Fibroblast of pulmonary artery (primary cell): ENCODE measurements around the gene RNF138.
"Not testable (repeated sequence)": the region's sequence is repeated elsewhere in the genome, so short reads cannot be mapped to it uniquely, and the experiment has no call there.

Experiments used
- DNase-seq: peaks from one replicate; pipeline ENCODE4 v3.0.0-alpha.2; 2010; ENCODE audit warnings: low read depth
- H3K4me3 ChIP-seq: replicated peaks from 2 replicates; pipeline ENCODE4 v1.5.1; 2011; ENCODE audit warnings: low read depth, mild to moderate bottlenecking, control low read depth, low read length, moderate library complexity
- TF ChIP-seq, protein P1 (sequence below): IDR thresholded peaks from 2 replicates; pipeline ENCODE4 v1.5.1; 2011; ENCODE audit warnings: mild to moderate bottlenecking, control low read depth, low read length, inconsistent platforms; ENCODE audit errors: missing control alignments

Gene RNF138

DNA sequence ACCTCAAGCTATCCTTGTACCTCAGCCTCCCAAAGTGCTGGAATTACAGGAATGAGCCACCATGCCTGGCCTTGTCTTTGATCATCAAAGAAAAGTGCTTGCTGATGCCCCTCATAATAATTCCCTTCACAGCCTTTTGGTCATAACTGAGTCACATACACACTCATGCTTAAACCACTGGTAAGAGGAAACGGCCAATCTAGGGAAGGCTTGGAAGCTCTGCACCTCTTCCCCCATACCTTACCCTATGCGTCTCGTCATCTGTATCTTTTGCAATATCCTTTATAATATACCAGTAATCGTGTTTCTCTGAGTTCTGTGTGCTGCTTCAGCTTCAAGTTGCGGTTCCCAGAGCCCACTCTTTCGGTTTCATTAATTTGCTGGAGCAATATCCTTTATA is 4.8 kb upstream of the RNF138 start:
- TF ChIP-seq, protein P1, sequence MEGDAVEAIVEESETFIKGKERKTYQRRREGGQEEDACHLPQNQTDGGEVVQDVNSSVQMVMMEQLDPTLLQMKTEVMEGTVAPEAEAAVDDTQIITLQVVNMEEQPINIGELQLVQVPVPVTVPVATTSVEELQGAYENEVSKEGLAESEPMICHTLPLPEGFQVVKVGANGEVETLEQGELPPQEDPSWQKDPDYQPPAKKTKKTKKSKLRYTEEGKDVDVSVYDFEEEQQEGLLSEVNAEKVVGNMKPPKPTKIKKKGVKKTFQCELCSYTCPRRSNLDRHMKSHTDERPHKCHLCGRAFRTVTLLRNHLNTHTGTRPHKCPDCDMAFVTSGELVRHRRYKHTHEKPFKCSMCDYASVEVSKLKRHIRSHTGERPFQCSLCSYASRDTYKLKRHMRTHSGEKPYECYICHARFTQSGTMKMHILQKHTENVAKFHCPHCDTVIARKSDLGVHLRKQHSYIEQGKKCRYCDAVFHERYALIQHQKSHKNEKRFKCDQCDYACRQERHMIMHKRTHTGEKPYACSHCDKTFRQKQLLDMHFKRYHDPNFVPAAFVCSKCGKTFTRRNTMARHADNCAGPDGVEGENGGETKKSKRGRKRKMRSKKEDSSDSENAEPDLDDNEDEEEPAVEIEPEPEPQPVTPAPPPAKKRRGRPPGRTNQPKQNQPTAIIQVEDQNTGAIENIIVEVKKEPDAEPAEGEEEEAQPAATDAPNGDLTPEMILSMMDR, result no peak
- H3K4me3 ChIP-seq, result no peak overlapping the region
- peak; percentile 22 for DNase-seq

- H3K4me3 ChIP-seq, DNase-seq: not testable (repeated sequence)
These were observed 843 bp upstream of the RNF138 start for GRCh38 chr18:32090831-32091230.

DNA sequence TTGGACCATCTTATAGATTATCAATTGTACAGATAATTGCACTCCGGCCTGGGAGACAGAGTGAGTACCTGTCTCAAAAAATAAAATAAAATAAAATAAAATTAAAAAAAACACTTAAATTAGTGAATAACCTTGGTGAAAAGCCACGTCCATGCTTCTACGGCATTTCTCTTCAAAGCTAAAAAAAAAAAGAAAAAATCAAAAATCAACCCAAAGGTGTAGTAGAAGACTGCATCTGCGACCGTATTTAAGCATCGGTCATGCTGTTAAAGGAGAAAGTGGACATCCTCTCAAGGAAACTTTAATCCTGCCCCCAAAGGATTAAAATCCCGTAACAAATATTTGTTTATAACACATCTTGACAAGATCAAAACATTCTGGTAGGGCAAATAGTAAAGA is 350 bp upstream of the RNF138 start:
- DNase-seq, result no peak
- peak overlapping the region; percentile 85 for H3K4me3 ChIP-seq
- TF ChIP-seq, protein P1, result no peak

DNA sequence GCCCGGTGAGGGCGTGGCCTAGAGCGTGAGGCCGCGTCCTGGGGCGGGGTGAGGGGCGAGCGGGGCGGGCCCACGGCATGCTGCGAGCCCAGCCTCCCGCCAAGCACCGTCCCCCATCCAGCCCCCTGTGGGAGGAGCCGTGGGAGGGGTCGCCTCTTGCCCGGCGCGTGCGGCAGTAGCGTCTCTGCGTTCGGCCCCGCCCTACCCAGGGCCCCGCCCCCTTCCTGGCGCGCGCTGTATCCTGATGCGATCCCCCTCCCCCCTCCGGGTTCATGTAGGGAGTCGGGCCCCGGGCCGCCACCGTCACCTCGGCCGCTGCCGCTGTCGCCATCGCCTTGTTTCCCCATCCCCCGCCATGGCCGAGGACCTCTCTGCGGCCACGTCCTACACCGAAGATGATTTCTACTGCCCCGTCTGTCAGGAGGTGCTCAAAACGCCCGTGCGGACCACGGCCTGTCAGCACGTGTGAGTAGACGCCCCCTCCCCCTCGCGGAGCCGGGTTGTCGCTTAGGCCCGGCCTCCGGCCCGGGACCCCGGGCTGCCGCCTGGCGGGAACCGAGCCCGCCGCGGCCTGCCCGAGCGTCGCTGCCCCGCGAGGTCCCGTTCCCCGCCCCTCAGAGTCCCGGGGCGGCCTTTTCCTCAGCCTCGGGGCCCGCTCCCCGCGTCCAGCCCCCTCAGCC is 888 bp downstream of the RNF138 start:
- peak; percentile 97 for DNase-seq
- TF ChIP-seq, protein P1, result no peak
- peak overlapping the region; percentile 85 for H3K4me3 ChIP-seq

- H3K4me3 ChIP-seq, result peak overlapping the region; percentile 85
- peak; percentile 58 for DNase-seq
- TF ChIP-seq, protein P1, result no peak
These were observed 1.4 kb downstream of the RNF138 start for GRCh38 chr18:32093102-32093511.

- DNase-seq, result no peak
- peak overlapping the region; percentile 85 for H3K4me3 ChIP-seq
- TF ChIP-seq, protein P1, result no peak
These were observed 1.8 kb downstream of the RNF138 start for GRCh38 chr18:32093523-32093922.

DNA sequence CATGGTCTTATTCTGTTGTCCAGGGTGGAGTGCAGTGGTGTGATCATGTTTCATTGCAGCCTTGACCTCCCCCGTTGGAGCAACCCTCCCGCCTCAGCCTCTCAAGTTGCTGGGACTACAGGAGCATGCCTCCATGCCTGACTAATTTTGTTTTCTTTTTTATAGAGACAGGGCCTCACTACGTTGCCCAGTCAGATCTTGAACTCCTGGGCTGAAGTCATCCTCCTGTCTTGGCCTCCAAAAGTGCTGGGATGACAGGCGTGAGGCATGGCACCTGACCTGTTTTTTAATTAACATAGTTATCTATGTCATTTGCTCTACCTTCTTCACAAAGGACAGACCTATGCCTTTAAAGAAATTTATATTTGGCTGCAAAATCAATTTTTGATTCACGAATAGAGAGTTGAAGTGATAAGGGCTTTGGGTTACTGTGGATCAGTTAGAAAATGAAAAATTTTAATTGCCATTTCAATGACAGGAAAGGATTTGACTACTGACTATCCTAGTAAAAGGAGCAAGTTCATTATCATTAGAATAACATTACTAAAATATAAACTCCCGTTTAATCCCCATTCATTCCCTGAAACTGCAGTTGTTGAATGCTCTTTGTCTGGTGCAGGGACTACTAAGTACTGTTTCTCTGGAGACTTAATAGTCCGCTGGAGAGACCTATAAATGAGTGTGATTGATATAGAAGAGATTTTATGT is 3.7 kb downstream of the RNF138 start:
- TF ChIP-seq, protein P1, result no peak
- DNase-seq, result no peak
- no peak overlapping the region for H3K4me3 ChIP-seq
